Calu3 (cell line): ENCODE results near the gene APOBEC4. TPM values are rescaled to one million over a fixed set of nuclear protein-coding genes. Genes with fewer than 3 reads are reported as not detected.

Source experiments
- BruUV-seq: library from RNA; stranded (reverse); fragments of 400-500 nt; replicated peaks from 2 replicates; lab custom pipeline; 2021; lab: Mats Ljungman, UMichigan
- CTCF ChIA-PET: fragments of 300-600 bp; sonication (Branson Sonifier 250); formaldehyde crosslinking; loops from one replicate; lab custom pipeline; 2022; ENCODE audit warnings: antibody characterized with exemption; lab: Charles Lee
- DNase-seq: peaks from one replicate; pipeline ENCODE4 v3.0.0; 2022
- H3K27ac Mint-ChIP-seq: one replicate; pipeline ENCODE4 v1.8.0; 2022; ENCODE audit warnings: mixed read lengths; ENCODE audit not compliant: unreplicated experiment
- H3K27me3 Mint-ChIP-seq: one replicate; pipeline ENCODE4 v1.8.0; 2022; ENCODE audit warnings: mixed read lengths; ENCODE audit not compliant: unreplicated experiment
- H3K36me3 Mint-ChIP-seq: one replicate; pipeline ENCODE4 v1.8.0; 2022; ENCODE audit warnings: mild to moderate bottlenecking, moderate library complexity, mixed read lengths; ENCODE audit not compliant: insufficient read depth, unreplicated experiment
- H3K4me1 Mint-ChIP-seq: one replicate; pipeline ENCODE4 v1.8.0; 2022; ENCODE audit warnings: mild to moderate bottlenecking, low read depth, mixed read lengths; ENCODE audit not compliant: unreplicated experiment
- H3K4me3 Mint-ChIP-seq: one replicate; pipeline ENCODE4 v1.8.0; 2022; ENCODE audit warnings: mild to moderate bottlenecking, low read depth, moderate library complexity, mixed read lengths; ENCODE audit not compliant: unreplicated experiment
- H3K9me3 Mint-ChIP-seq: one replicate; pipeline ENCODE4 v1.8.0; 2022; ENCODE audit warnings: low read depth, mixed read lengths; ENCODE audit not compliant: unreplicated experiment
- intact Hi-C: fragments of 100-400 bp; cut with micrococcal nuclease; formaldehyde crosslinking; loops from one replicate; pipeline ENCODE4 v1.10.0; 2022; ENCODE audit not compliant: unreplicated experiment
- total RNA-seq: library from RNA; stranded (reverse); gene quantifications from 2 replicates; pipeline ENCODE4 v1.2.3, GENCODE V29; 2022
- TF ChIP-seq, protein P1 (sequence below): fragments of 200-600 bp; IDR thresholded peaks from one replicate; pipeline ENCODE4 v1.8.0; 2022; ENCODE audit warnings: antibody characterized with exemption; ENCODE audit not compliant: unreplicated experiment

APOBEC4 gene
- total RNA-seq, 1 experiment from 2014 or later = not detected

DNA sequence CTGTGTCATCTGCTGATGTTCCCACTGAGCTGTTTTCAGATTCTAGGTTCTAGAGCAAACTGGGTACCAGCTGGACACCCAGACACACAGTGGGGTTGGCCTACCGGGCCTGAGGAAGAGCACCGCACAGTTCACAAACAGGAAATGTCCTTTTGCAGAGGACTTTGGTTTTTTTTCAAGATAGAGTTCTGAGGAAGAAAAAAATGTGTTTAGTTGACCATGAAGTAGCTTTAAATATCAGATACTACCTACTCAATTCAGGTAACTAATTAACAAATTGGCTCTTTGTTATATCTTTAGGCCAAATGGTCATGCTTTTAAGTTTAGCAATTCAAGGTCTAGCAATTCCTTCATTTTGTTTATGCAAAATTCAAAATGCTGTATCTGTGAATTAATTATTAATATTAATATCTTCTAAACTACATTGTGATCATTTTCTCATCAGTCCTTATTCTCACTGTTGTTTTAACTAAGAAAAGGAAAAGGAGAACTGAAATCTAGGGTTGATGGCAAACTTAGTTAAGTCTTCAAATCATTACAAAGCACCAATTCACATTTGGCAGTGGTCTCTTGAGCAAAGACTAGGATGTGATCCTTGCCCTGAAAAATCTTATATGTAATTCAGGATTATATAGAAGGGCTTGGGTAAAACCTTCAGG lies 45.7 kb downstream of the APOBEC4 start:
- Mint-ChIP-seq H3K27ac (peak overlapping the region; percentile 31), H3K4me1 (peaks cover 28% of the 10 kb centered on the region), H3K27me3 (peaks cover 16% of the 10 kb centered on the region), H3K9me3 (no peaks in the 10 kb centered on the region), H3K4me3 (no peak overlapping the region), H3K36me3 (peaks cover 3% of the 10 kb centered on the region)
- DNase-seq = no peak
- CTCF ChIA-PET = no interaction called here
- BruUV-seq = no TSS peak
- intact Hi-C loops = no loop called here
- TF ChIP-seq, protein P1, sequence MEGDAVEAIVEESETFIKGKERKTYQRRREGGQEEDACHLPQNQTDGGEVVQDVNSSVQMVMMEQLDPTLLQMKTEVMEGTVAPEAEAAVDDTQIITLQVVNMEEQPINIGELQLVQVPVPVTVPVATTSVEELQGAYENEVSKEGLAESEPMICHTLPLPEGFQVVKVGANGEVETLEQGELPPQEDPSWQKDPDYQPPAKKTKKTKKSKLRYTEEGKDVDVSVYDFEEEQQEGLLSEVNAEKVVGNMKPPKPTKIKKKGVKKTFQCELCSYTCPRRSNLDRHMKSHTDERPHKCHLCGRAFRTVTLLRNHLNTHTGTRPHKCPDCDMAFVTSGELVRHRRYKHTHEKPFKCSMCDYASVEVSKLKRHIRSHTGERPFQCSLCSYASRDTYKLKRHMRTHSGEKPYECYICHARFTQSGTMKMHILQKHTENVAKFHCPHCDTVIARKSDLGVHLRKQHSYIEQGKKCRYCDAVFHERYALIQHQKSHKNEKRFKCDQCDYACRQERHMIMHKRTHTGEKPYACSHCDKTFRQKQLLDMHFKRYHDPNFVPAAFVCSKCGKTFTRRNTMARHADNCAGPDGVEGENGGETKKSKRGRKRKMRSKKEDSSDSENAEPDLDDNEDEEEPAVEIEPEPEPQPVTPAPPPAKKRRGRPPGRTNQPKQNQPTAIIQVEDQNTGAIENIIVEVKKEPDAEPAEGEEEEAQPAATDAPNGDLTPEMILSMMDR = no peak

DNA sequence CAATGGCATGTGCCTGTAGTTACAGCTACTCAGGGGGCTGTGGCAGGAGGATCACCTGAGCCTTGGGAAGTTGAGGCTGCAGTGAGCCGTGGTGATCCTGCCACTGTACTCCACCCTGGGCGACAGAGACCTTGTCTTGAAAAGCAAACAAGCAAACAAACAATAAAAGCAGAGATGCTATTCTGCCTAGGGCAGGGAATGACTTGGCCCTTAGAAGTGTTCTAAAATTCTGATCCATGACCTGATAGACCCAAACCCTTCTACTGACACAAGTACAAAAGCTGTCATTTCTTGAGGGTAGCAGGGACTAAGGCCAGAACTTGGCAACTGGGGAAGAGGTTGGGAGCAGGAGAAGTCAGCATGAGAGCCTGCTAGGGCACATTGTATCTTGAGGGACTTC lies 47.2 kb downstream of the APOBEC4 start:
- Mint-ChIP-seq H3K9me3 (no peaks in the 10 kb centered on the region), H3K4me3 (no peak overlapping the region), H3K4me1 (peaks cover 28% of the 10 kb centered on the region), H3K36me3 (peaks cover 3% of the 10 kb centered on the region), H3K27ac (no peak overlapping the region), H3K27me3 (peaks cover 16% of the 10 kb centered on the region)
- DNase-seq = no peak
- CTCF ChIA-PET = no interaction called here
- TF ChIP-seq, protein P1 = no peak
- no TSS peak for BruUV-seq
- intact Hi-C loops = no loop called here

DNA sequence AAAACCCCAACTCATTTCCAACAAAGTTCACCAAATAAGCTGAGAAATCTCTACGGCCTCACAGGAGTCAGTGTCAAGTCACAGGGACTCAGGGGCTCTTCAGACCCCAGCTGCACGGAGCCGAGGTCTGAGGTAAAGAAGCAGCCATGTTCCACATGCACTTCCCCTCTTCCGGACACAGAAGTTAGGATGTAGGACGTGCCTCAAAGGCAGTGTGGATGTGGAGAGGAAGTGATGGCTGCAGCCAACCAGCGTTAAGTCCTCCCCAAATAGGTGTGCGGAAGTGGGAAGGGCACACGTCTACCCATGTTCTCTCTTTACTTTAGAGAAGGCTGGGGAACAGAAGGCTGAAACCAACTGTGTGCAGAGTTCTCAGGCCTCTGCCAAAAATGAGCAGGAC lies 48.3 kb downstream of the APOBEC4 start:
- no TSS peak for BruUV-seq
- H3K9me3 Mint-ChIP-seq = no peaks in the 10 kb centered on the region
- peaks cover 16% of the 10 kb centered on the region for H3K27me3 Mint-ChIP-seq
- intact Hi-C loops = no loop called here
- TF ChIP-seq, protein P1 = no peak
- no peak overlapping the region for H3K27ac Mint-ChIP-seq
- H3K4me3 Mint-ChIP-seq = no peak overlapping the region
- CTCF ChIA-PET = interaction anchor here (1.2 kb wide), 1 partner anchor 17 kb away, joined by 8 read pairs; no protein-coding TSS in a partner anchor
- no peak for DNase-seq
- peaks cover 19% of the 10 kb centered on the region for H3K4me1 Mint-ChIP-seq
- H3K36me3 Mint-ChIP-seq = peaks cover 3% of the 10 kb centered on the region

DNA sequence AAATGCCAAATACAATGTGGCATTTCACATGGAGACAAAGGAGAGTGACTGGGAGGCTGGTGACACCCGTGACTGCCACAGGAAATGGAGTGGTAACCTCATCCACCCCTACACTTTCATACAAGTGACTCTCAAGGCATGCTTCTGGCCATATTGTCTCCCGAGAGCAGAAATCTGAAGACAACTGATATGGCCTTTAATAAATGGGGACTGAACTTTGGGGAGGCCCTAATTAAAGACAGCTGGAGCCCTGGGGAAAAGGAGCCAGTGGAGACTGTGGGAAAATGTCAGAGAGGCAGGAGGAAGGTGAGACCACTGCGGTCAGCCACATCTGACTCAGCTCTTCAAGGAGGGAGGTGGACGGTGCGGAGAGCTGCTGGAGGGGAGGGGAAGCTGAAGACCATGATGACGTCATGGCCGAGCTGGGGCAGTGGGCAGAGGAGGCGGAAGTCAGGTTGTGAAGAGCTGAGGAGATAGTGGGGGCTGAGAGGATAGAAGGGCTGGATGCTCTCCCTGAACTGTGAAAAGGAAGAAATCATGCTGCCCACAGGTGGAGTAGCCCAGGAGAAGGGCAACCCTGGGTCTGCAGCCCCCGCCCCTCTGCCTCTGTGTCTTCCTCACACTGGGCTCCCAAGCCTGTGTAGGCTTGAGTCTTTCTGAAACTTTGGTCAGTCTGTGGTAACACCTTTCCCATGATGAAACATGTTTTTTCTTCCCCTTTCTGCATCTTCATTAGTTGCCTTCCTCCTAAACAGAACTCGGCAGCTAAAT lies 48.9 kb downstream of the APOBEC4 start:
- H3K9me3 Mint-ChIP-seq = no peaks in the 10 kb centered on the region
- peaks cover 15% of the 10 kb centered on the region for H3K4me1 Mint-ChIP-seq
- H3K36me3 Mint-ChIP-seq = peaks cover 3% of the 10 kb centered on the region
- no peak overlapping the region for H3K27ac Mint-ChIP-seq
- intact Hi-C loops = no loop called here
- H3K27me3 Mint-ChIP-seq = peaks cover 16% of the 10 kb centered on the region
- TF ChIP-seq, protein P1 = no peak
- DNase-seq = no peak
- CTCF ChIA-PET = interaction anchor here (1.2 kb wide), 1 partner anchor 17 kb away, joined by 8 read pairs; no protein-coding TSS in a partner anchor
- no TSS peak for BruUV-seq
- H3K4me3 Mint-ChIP-seq = no peak overlapping the region
